ENCODE measurements around the gene MCTP1. TPM values are rescaled to one million over a fixed set of nuclear protein-coding genes. Genes with fewer than 3 reads are reported as not detected.

MCTP1 gene
- total RNA-seq, 2 donors from 2014 or later = 3.3 to 5.0 TPM

- DNase-seq (ENCODE audit: low spot score) = no peak
- Histone ChIP-seq H3K27ac (no peak overlapping the region), H3K4me3 (no peak overlapping the region), H3K27me3 (replicated peaks; ENCODE audit: insufficient read depth) (no peaks in the 10 kb centered on the region), H3K36me3 (no peaks in the 10 kb centered on the region), H3K4me1 (replicated peaks) (no peaks in the 10 kb centered on the region), H3K9me3 (no peaks in the 10 kb centered on the region)
- TF ChIP-seq CTCF (IDR thresholded peaks at IDR 0.05) = no peak
- TF ChIP-seq POLR2A (IDR thresholded peaks at IDR 0.05) = no peak
- TF ChIP-seq POLR2AphosphoS5 (IDR thresholded peaks at IDR 0.05) = no peak
- WGBS = 71% methylated on average over 5 of the region's 5 CpGs
- intact Hi-C loops (cut with DNase I) = no loop called here
Observed at GRCh38 chr5:95274011-95274410, 10.9 kb downstream of the MCTP1 start.

GRCh38 chr5:95272316-95272929 lies 12.5 kb downstream of the MCTP1 start:
- TF ChIP-seq POLR2AphosphoS5 (IDR thresholded peaks at IDR 0.05) = no peak
- TF ChIP-seq POLR2A (IDR thresholded peaks at IDR 0.05) = no peak
- Histone ChIP-seq H3K4me1 (replicated peaks) (no peaks in the 10 kb centered on the region), H3K36me3 (no peaks in the 10 kb centered on the region), H3K27me3 (replicated peaks; ENCODE audit: insufficient read depth) (no peaks in the 10 kb centered on the region), H3K9me3 (no peaks in the 10 kb centered on the region), H3K4me3 (no peak overlapping the region), H3K27ac (no peak overlapping the region)
- no peak for DNase-seq (ENCODE audit: low spot score)
- intact Hi-C loops (cut with DNase I) = no loop called here

GRCh38 chr5:95262933-95263660 lies 21.8 kb downstream of the MCTP1 start:
- no peaks in the 10 kb centered on the region for H3K4me1 ChIP-seq (replicated peaks)

GRCh38 chr5:95261437-95262175 lies 23.3 kb downstream of the MCTP1 start:
- Histone ChIP-seq H3K36me3 (no peaks in the 10 kb centered on the region), H3K9me3 (no peaks in the 10 kb centered on the region), H3K4me1 (replicated peaks) (no peaks in the 10 kb centered on the region), H3K4me3 (no peak overlapping the region), H3K27ac (no peak overlapping the region), H3K27me3 (replicated peaks; ENCODE audit: insufficient read depth) (no peaks in the 10 kb centered on the region)
- intact Hi-C loops (cut with DNase I) = no loop called here
- 76% methylated on average over 4 of the region's 4 CpGs for WGBS
- no peak for DNase-seq (ENCODE audit: low spot score)
- TF ChIP-seq CTCF (IDR thresholded peaks at IDR 0.05) = peak in 2 of 4 experiments; percentile 26 to 27
- no peak for TF ChIP-seq POLR2A (IDR thresholded peaks at IDR 0.05)

More at GRCh38 chr5:95262933-95263660, 21.8 kb downstream of the MCTP1 start:
- TF ChIP-seq POLR2A (IDR thresholded peaks at IDR 0.05) (no peak), CTCF (IDR thresholded peaks at IDR 0.05) (no peak), POLR2AphosphoS5 (IDR thresholded peaks at IDR 0.05) (no peak)
- no peak for DNase-seq (ENCODE audit: low spot score)
- H3K4me3 ChIP-seq = no peak overlapping the region
- no peaks in the 10 kb centered on the region for H3K27me3 ChIP-seq (replicated peaks; ENCODE audit: insufficient read depth)
- WGBS = 76% methylated on average over 3 of the region's 3 CpGs
- intact Hi-C loops (cut with DNase I) = no loop called here
- no peaks in the 10 kb centered on the region for H3K9me3 ChIP-seq
- H3K36me3 ChIP-seq = no peaks in the 10 kb centered on the region
- no peak overlapping the region for H3K27ac ChIP-seq

- H3K36me3 ChIP-seq = no peaks in the 10 kb centered on the region
- H3K4me1 ChIP-seq (replicated peaks) = no peaks in the 10 kb centered on the region
- H3K27ac ChIP-seq = no peak overlapping the region
- H3K9me3 ChIP-seq = no peaks in the 10 kb centered on the region
- intact Hi-C loops (cut with DNase I) = no loop called here
- no peak overlapping the region for H3K4me3 ChIP-seq
- no peak for DNase-seq (ENCODE audit: low spot score)
- H3K27me3 ChIP-seq (replicated peaks; ENCODE audit: insufficient read depth) = no peaks in the 10 kb centered on the region
- TF ChIP-seq POLR2AphosphoS5 (IDR thresholded peaks at IDR 0.05) = no peak
- TF ChIP-seq CTCF (IDR thresholded peaks at IDR 0.05) = no peak
- TF ChIP-seq POLR2A (IDR thresholded peaks at IDR 0.05) = no peak
Observed at GRCh38 chr5:95256991-95257390, 27.9 kb downstream of the MCTP1 start.
